K562 (cell line): Measurements from ENCODE around the gene DHRS2. TPM values are rescaled to one million over a fixed set of nuclear protein-coding genes. Genes with fewer than 3 reads are reported as not detected.

Experiments
- ATAC-seq: fragments of 200-7000 bp; cut with Tn5 transposase; 3 replicates; pipeline ENCODE4 v1.9.1; 2020; ENCODE audit warnings: moderate library complexity
- BruUV-seq: library from RNA; stranded (reverse); fragments of 400-500 nt; replicated peaks from 2 replicates; lab custom pipeline; 2021; lab: Mats Ljungman, UMichigan
- CTCF ChIA-PET: fragments of 300-600 bp; formaldehyde crosslinking; extraction: SDS; loops from one replicate; lab custom pipeline; 2021; ENCODE audit warnings: low intra/inter-chr PET ratio; lab: Yijun Ruan, JAX
- POLR2A ChIA-PET: fragments of 300-600, 350-650 bp; sonication (Branson Sonifier 250); formaldehyde crosslinking; extraction: SDS; loops from one replicate; lab custom pipeline; 2021; ENCODE audit warnings: antibody characterized with exemption, inconsistent platforms; lab: Yijun Ruan, JAX
- DNase-seq, 4 experiments: peaks; one replicate each; pipeline versions ENCODE4 v3.0.0 to v3.0.0-alpha.2; 2011 to 2018; ENCODE audit warnings: low spot score in 3 of 4, mixed read lengths in 3 of 4; ENCODE audit errors: extremely low read depth in 1 of 4
- FAIRE-seq: peaks from 2 replicates; lab custom pipeline; 2011; peaks lifted over from hg19 to GRCh38; lab: Jason Lieb, UNC
- H2AFZ ChIP-seq: 2 replicates; pipeline ENCODE4 v1.6.0; 2011; ENCODE audit warnings: low read depth, low read length, control low read depth, inconsistent platforms
- H3K27ac ChIP-seq: fragments of 200-600 bp; 3 replicates; pipeline ENCODE4 v1.8.0; 2011; ENCODE audit warnings: low read depth, mild to moderate bottlenecking, control low read depth, inconsistent platforms, low read length, moderate library complexity, mixed read lengths; ENCODE audit errors: extremely low read depth
- H3K27me3 ChIP-seq, 2 experiments: fragments of 300-600 bp in 1 of 2; 2 replicates in 1 of 2; 3 replicates in 1 of 2; pipeline versions ENCODE4 v1.6.0 to v1.8.0; 2011; ENCODE audit warnings: inconsistent platforms in 2 of 2, low read length in 2 of 2, mild to moderate bottlenecking in 1 of 2, mixed read lengths in 1 of 2, moderate library complexity in 1 of 2; ENCODE audit not compliant: control insufficient read depth in 2 of 2, insufficient read depth in 2 of 2
- H3K36me3 ChIP-seq: fragments of 300-600 bp; 3 replicates; pipeline ENCODE4 v1.8.0; 2011; ENCODE audit warnings: mild to moderate bottlenecking, low read length, inconsistent platforms; ENCODE audit not compliant: control insufficient read depth, insufficient read depth
- H3K4me1 ChIP-seq, 2 experiments: fragments of 200-600 bp in 1 of 2; replicated peaks in 1 of 2; 2 replicates in 1 of 2; 3 replicates in 1 of 2; pipeline versions ENCODE4 v1.5.1 to v1.8.0; 2011; ENCODE audit warnings: inconsistent platforms in 2 of 2, low read length in 2 of 2, mild to moderate bottlenecking in 1 of 2, mixed read lengths in 1 of 2, moderate library complexity in 1 of 2; ENCODE audit not compliant: control insufficient read depth in 2 of 2, insufficient read depth in 2 of 2
- H3K4me2 ChIP-seq: 2 replicates; pipeline ENCODE4 v1.6.1; 2011; ENCODE audit warnings: low read length, control low read depth, inconsistent platforms, mixed read lengths; ENCODE audit not compliant: insufficient read depth
- H3K4me3 ChIP-seq: fragments of 200-600 bp; sonication (generic), shearing (Covaris generic); 2 replicates; pipeline ENCODE4 v1.5.1; 2016; ENCODE audit warnings: control low read depth, inconsistent platforms
- H3K79me2 ChIP-seq: fragments of 200-600 bp; 3 replicates; pipeline ENCODE4 v1.8.0; 2011; ENCODE audit warnings: low read length, inconsistent platforms; ENCODE audit not compliant: control insufficient read depth, insufficient read depth
- H3K9ac ChIP-seq, 2 experiments: 2 replicates each; pipeline versions ENCODE4 v1.6.0 to v1.6.1; 2011; ENCODE audit warnings: low read depth in 2 of 2, low read length in 2 of 2, control low read depth in 1 of 2, inconsistent platforms in 1 of 2, mild to moderate bottlenecking in 1 of 2, mixed read lengths in 1 of 2; ENCODE audit not compliant: insufficient read depth in 1 of 2
- H3K9me1 ChIP-seq: one replicate; pipeline ENCODE4 v1.6.0; 2011; ENCODE audit warnings: inconsistent platforms, mild to moderate bottlenecking, low read length, moderate library complexity; ENCODE audit not compliant: control insufficient read depth, insufficient read depth
- H3K9me3 ChIP-seq: replicated peaks from 2 replicates; pipeline ENCODE4 v1.5.1; 2011; ENCODE audit warnings: low read depth, low read length, inconsistent platforms; ENCODE audit not compliant: control insufficient read depth, insufficient read depth
- H4K20me1 ChIP-seq: replicated peaks from 2 replicates; pipeline ENCODE4 v1.6.1; 2011; ENCODE audit warnings: low read length, inconsistent platforms, mixed read lengths; ENCODE audit not compliant: control insufficient read depth, insufficient read depth
- MCM2 ChIP-seq: fragments of 450-650 bp; IDR thresholded peaks from 2 replicates; pipeline ENCODE4 v1.6.1; 2017; ENCODE audit warnings: low read depth, mild to moderate bottlenecking
- RBM25 ChIP-seq: fragments of 200-400 bp; formaldehyde crosslinking; IDR thresholded peaks from 2 replicates; pipeline ENCODE4 v1.6.1; 2018; ENCODE audit warnings: low read length, low read depth, moderate library complexity; ENCODE audit not compliant: severe bottlenecking
- RERE ChIP-seq: sonication (generic); formaldehyde crosslinking; IDR thresholded peaks from 2 replicates; pipeline ENCODE4 v1.8.0; 2023; ENCODE audit warnings: missing genetic modification reagents, mild to moderate bottlenecking, borderline replicate concordance
- WGBS: fragments of 100-300 bp; shearing (Covaris generic); methylation state at CpG from one replicate; pipeline ENCODE4 v1.1.6; 2016; ENCODE audit warnings: low coverage, mixed read lengths; ENCODE audit not compliant: insufficient coverage; ENCODE audit errors: missing lambda C conversion rate; 5-methylcytosine and 5-hydroxymethylcytosine counted together
- in situ Hi-C: fragments of 300-500 bp; cut with MboI; formaldehyde crosslinking; loops from 4 replicates; pipeline ENCODE4 v1.15.0; 2018; ENCODE audit warnings: inconsistent platforms, mixed read lengths
- intact Hi-C: fragments of 100-400 bp; cut with micrococcal nuclease; formaldehyde crosslinking; loops from 2 replicates; pipeline ENCODE4 v1.14.2; 2022
- polyA plus RNA-seq, 8 experiments: library from polyadenylated mRNA; depleted of rRNA in 4 of 8; stranded (reverse) in 5 of 8; unstranded in 3 of 8; fragments of >200 nt; fragmentation: Nextera tagmentation in 2 of 8; fragmentation: Illumina TruSeq in 1 of 8; extraction: Ambion mirVana in 2 of 8; extraction: Trizol in 1 of 8; gene quantifications; 2 replicates each; pipeline versions ENCODE4 v1.2.1 to v1.2.3, GENCODE V29; 2011 to 2014; ENCODE audit warnings: inconsistent platforms in 1 of 8, missing spikeins in 1 of 8
- total RNA-seq, 7 experiments: library from RNA; depleted of rRNA in 6 of 7; stranded (reverse); fragments of >200 nt in 6 of 7; fragmentation: Illumina TruSeq in 2 of 7; extraction: Trizol in 2 of 7; gene quantifications; 2 replicates each; pipeline versions ENCODE4 v1.2.1 to v1.2.3, GENCODE V29; 2011 to 2021; ENCODE audit warnings: low replicate concordance in 1 of 7

Gene DHRS2
- total and polyA plus RNA-seq, 9 of the 15 experiments (the other 6 are each of a cell fraction or from before 2014, with no cell fraction given) = 2.9 to 96.8 (median 64.4) TPM

GRCh38 chr14:23600322-23600707 is 35.8 kb upstream of the DHRS2 start (continued):
- no peak for TF ChIP-seq RERE (CRISPR knock-in tag)

- Histone ChIP-seq H3K4me1 (no peaks in the 10 kb centered on the region; a peak in 1 of 5 replicates), H3K9ac (no peak overlapping the region)
- WGBS = 0% methylated on average over 1 of the region's 1 CpG
Measured at GRCh38 chr14:23600806-23601205, 35.4 kb upstream of the DHRS2 start.

More at GRCh38 chr14:23600806-23601205, 35.4 kb upstream of the DHRS2 start:
- Histone ChIP-seq H3K4me2 (no peak overlapping the region), H3K9me1 (no peaks in the 10 kb centered on the region), H3K4me3 (no peak overlapping the region), H3K36me3 (no peaks in the 10 kb centered on the region), H3K27me3 (peaks cover 0 to 4% of the 10 kb centered on the region in 2 experiments; a peak in 1 of 5 replicates), H3K27ac (no peak overlapping the region), H3K9me3 (no peaks in the 10 kb centered on the region), H4K20me1 (no peaks in the 10 kb centered on the region), H3K79me2 (no peaks in the 10 kb centered on the region), H2AFZ (no peak overlapping the region)
- ChIA-PET CTCF (no interaction called here), POLR2A (interaction anchor here (0.6 to 1.6 kb wide), 2 partner anchors 10 to 18 kb away, joined by 3 to 4 read pairs; no protein-coding TSS in a partner anchor)
- intact Hi-C loops (no loop called here), in situ Hi-C loops (no loop called here)
- DNase-seq = no peak
- no peak for ATAC-seq
- peak; percentile 39 for TF ChIP-seq RBM25
- no peak for TF ChIP-seq MCM2
- FAIRE-seq = no peak
- no TSS peak for BruUV-seq
